Measurements from ENCODE around the gene BGLAP.
A peak's percentile ranks its signal among the peaks of the same experiment; 100 is the strongest.

The BGLAP gene

DNA sequence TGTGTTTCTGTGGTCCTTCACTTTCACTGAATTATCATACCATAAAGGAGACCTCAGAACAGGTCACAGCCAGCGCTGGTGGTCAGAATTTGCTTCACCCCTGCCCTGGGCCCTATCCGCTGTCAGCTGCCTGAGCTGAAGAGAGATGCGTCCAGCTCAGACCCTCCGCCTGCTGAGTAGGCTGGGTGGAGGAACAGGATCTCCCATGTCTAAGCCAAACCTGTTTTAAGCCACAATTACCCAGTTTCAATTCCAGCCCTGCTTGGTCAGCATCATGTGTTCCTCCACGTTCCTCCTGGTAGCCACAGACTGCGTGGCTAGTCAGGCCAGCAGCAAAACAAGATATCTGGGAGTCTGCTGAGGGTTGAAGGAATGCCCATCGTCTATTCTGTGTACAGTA lies 13.5 kb upstream of the BGLAP start:
- no peak for DNase-seq

DNA sequence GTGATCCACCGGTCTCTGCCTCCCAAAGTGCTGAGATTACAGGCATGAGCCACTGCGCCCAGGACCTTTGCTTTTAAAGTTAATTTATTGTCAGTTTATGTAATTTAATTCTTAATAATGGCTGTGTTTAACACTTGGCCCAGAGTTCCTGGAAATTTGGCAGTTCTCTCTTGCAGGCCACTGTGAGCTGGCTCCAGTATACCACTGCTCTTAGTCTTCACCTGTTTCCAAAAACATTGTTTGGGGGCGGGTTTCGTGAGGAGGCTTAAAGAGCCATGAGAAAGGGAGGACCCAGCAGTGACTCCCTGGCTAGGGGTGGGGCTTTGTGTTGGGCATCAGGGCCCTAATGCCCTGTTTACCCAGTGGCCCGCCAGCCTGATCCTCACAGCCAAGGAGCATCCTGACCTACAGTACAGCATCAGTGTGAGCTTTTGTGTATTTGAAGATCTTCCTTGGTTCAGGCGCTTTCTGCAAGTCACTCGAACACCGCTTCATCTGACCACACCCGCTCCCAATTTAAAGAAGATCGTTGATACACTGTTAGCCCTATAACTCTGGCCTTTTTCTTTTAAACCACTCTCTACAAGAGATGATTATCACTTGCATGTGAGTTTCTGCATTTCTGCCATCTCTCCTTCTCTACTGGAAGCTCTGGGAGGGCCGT lies 12.0 kb upstream of the BGLAP start:
- DNase-seq = no peak

DNA sequence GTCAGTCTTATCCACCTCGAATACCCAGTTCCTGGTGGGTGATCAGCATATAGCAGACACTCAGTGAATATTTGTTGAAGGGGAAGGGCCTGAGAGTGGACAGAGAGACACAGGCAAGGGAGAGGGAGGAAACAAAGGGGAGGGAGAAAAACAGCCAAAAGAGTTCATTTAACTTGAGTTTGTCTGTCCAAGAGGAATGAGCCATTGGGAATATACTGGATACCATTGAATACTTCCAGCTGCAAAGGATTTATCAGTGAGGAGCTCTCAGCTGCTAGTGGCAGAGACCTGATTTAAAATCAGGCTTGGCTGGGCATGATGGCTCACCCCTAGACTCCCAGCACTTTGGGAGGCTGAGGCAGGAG lies 11.5 kb upstream of the BGLAP start:
- DNase-seq = no peak

GRCh38 chr1:156232201-156232894 lies 9.6 kb upstream of the BGLAP start:
- no peak for DNase-seq

GRCh38 chr1:156233426-156234127 lies 8.4 kb upstream of the BGLAP start:
- no peak for DNase-seq

GRCh38 chr1:156236164-156236563 lies 5.8 kb upstream of the BGLAP start:
- DNase-seq = no peak

DNA sequence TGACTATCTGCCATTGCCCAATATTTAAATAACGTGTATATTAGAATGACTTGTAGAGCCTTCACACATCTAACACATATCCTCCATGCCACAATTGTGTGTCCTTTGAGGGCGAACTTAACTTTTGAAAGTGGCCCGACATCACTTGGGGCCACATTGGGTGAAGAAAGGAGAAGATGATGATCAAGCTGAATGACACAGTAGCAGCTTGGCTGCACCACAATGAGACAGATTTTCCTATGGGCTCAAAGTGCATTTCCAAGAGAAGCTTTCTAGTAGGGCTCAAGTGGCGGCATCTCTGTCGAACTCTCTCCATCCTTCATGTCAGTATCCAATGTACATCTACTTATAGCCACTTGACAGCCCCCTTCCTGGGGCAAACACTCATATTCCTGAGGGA lies 3.7 kb upstream of the BGLAP start:
- no peak for DNase-seq

GRCh38 chr1:156241311-156241811 lies 623 bp upstream of the BGLAP start:
- DNase-seq = no peak

- no peak for DNase-seq
These were observed 754 bp downstream of the BGLAP start for GRCh38 chr1:156242738-156243137.

GRCh38 chr1:156244126-156244525 lies 2.1 kb downstream of the BGLAP start:
- no peak for DNase-seq

DNA sequence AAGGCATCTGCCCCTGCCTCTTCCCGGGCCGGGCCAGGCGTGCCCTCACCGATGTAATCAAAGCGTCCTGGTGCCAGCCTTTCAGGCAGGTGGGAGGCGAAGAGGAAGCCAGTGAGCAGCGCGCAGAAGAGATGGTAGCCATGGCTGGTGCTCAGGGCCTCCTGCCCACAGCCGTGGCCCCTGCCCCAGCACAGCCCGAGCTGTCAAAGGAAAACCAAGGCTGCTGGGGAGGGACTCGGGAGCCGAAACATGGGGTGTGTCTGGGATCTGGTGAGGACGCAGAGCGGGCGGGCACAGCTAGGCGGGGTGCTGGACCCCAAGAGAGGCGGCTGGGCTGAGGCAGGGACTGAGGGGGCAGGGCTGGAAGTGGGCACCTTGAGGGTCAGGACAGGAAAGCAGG lies 2.7 kb downstream of the BGLAP start:
- no peak for DNase-seq

DNA sequence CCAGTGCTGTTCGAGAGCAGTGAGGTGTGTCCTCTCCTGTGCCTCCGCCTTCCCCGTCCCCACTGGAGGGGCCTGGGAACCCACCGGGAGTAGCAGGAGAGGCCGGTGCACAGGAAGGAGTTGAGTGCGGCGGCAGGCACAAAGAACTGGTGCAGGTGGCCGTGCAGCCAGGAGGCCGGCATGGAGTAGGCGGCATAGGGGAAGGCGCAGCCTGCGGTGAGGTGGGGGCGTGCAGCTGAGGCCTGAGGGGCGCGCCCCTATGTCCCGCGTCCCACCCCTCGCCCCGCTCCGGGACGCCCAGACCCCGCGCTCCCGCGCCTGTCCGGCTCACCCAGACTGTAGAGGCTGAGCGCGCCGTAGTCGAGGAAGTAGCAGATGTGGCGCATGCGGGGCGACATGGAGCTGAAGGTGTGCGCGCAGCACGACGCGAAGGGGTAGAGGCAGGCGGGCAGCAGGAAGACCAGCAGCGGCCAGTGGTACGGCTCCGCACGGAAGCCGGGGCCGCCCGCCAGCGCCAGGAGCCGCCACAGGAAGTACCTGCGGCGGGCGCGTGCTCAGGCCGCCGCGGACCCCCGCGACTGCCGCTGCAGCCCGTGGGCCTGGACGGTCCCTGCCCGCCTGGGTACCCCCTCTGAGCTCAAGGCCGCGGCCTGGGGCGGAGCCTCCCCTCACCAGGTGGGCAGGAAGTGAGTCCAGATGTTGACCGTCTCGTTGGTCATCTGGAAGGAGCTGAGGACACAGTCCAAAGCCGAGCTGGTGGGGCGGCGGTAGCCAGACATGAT lies 3.7 kb downstream of the BGLAP start:
- DNase-seq = peak; percentile 25

DNA sequence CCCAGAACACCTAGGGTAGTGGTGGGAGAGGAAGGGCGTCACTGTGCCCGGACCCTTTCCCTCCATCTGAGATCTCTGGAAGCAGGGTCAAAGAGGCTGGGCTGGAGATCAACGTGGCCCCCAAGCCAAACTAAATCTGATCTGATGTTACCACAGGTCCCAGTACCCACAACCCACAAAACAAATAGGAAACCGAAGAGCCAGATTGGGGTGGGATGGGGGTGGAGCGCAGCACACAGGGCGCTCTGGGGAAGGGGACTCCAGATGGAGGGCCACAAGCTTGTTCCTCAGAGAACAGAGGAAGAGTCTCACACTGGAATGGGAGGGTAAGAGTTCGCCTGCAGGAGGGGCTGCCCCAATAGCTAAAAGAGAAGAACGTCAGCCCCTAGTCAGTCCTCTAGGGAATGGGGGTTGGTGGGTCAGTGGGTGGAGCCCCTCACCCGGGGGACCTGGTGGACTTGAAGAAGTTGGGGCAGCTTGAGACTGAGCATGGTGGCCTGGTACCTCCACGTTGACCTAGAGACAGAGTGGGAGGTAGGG lies 4.3 kb downstream of the BGLAP start:
- no peak for DNase-seq

- DNase-seq = no peak
These were observed 4.9 kb downstream of the BGLAP start for GRCh38 chr1:156246781-156247459.

- no peak for DNase-seq
These were observed 5.7 kb downstream of the BGLAP start, which contains the start of gene PAQR6 for GRCh38 chr1:156247460-156248322. Gene PAQR6, minus strand, starts transcription at chr1:156248056. Its CDS starts 1,325 bp downstream, at chr1:156246731.

DNA sequence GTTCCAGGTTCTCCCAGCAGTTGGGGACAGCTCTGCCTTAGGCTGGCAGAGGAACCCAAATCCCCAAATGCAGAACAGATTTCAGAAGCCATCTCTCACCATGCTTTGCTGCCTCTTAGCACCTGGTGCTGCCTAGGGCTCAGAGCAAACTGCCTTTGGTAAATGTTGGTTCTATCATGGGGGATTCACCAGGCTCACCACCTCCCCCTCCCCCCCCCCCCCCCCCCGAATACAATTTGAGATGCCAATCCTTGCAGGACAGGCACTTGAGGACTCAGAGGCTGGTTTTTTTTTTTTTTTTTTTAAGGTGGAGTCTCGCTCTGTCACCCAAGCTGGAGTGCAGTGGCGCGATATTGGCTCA lies 6.3 kb downstream of the BGLAP start:
- no peak for DNase-seq

DNA sequence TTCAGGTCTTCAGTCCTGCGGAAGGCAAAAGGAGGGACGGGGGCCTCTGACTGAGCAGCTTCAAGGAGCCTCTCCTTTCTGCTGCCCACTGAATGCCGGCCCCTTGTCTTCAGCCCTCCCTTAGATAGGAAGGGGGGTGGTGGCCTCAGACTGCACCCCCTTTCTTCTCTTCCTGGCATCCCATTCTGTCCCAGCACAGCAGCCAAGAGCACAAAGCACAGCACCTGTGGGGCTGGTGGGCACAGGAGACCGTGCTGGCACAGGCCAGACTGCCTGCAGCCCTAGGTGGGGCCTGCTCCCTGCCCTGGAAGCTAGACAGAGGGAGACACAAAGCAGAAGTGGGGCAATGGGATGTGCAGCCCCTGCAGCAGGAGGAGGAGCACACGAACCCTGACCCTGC lies 7.6 kb downstream of the BGLAP start:
- no peak for DNase-seq

DNA sequence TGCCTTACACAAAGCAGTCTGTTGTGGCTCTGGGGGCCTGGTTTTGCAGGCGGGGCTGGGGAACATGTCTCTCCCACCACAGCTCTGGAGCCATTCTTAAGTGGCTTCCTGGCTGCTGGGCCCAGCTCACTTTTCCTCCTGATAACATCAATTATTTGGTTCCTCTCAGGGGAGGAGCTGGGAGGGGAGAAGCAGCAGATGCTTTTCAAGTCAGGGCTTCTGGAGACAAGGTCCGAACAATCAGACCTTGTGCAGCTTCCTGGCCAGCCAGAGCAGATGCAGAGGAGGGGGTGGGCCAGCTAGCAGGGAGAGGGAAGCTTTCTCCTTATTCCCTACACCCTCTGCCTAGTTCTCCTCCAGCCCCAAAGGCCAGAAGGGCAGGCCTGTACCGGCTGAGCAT lies 9.5 kb downstream of the BGLAP start:
- DNase-seq = no peak

- no peak for DNase-seq
These were observed 11.7 kb downstream of the BGLAP start for GRCh38 chr1:156253634-156254033.

DNA sequence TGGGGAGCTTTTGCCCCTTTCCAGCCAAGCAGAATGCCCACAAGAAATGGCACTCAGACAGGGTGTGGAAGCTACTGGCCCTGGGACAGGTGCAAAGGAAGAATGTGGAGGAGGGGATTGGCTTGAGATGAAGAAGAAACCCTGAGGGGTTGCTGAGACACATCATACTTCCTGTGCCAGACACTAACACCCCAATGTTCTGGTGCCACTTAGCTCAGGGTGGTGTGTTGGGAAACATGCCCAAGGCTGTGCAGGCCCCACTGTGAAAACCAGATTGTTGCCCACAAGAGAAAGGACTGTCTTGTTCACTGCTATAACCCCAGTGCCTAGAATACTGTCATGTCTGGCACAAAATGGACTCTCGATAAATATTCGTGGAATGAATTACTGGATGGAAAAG lies 15.7 kb downstream of the BGLAP start:
- no peak for DNase-seq

- DNase-seq = no peak
These were observed 16.9 kb downstream of the BGLAP start for GRCh38 chr1:156258859-156259258.

Measured in DMS79 treated with DMSO at 0.1 percent for 48 hours (cell line).